Mucosa of descending colon (tissue), 3 donors: Measurements from ENCODE around the gene PLCD3. TPM values are rescaled to one million over a fixed set of nuclear protein-coding genes. Genes with fewer than 3 reads are reported as not detected.

Experiments used
- ATAC-seq: fragments of 200-7000 bp; cut with Tn5 transposase; one replicate; pipeline ENCODE4 v1.9.1; 2020; ENCODE audit warnings: mild to moderate bottlenecking, moderate library complexity
- DNase-seq, 3 donors: peaks; one replicate each; pipeline ENCODE4 v3.0.0-alpha.2; 2020
- H3K36me3 ChIP-seq: fragments of 200-600 bp; one replicate; pipeline ENCODE4 v1.8.0; 2021; ENCODE audit warnings: low read depth, mild to moderate bottlenecking
- H3K4me1 ChIP-seq: fragments of 200-600 bp; one replicate; pipeline ENCODE4 v1.8.0; 2021; ENCODE audit warnings: low read depth, mild to moderate bottlenecking
- H3K4me3 ChIP-seq: fragments of 200-600 bp; one replicate; pipeline ENCODE4 v1.8.0; 2021; ENCODE audit warnings: mild to moderate bottlenecking
- H3K9me3 ChIP-seq: fragments of 200-600 bp; one replicate; pipeline ENCODE4 v1.8.0; 2021; ENCODE audit warnings: mild to moderate bottlenecking
- CTCF ChIP-seq: fragments of 200-600 bp; IDR thresholded peaks from one replicate; pipeline ENCODE4 v1.8.0; 2022; ENCODE audit warnings: antibody characterized with exemption, mild to moderate bottlenecking
- intact Hi-C, 2 donors: fragments of 100-400 bp; cut with DNase I in 1 of 2; cut with micrococcal nuclease in 1 of 2; formaldehyde crosslinking; loops; one replicate each; pipeline versions ENCODE4 v1.11.0 to v1.11.1; 2022; cut with DNase I, micrococcal nuclease
- total RNA-seq, 3 donors: library from RNA; stranded (reverse); fragmentation: NEBNext Ultra II Directional in 2 of 3; extraction: Animal tissue kit (Norgen Biotek cat#: 25700) in 2 of 3; gene quantifications; one replicate each; pipeline versions ENCODE4 v1.2.1 to v1.2.4, GENCODE V29; 2021 to 2023
- donor health status: DM: no; HTN: no; CAD: no; lungs with moderate emphysema.
- donor health status: DM: no; HTN: no; CAD: no.
- donor health status: DM: no; HTN: yes; CAD: no.

PLCD3 gene
- total RNA-seq, 3 donors from 2014 or later: 205 to 562 (median 232) TPM

DNA sequence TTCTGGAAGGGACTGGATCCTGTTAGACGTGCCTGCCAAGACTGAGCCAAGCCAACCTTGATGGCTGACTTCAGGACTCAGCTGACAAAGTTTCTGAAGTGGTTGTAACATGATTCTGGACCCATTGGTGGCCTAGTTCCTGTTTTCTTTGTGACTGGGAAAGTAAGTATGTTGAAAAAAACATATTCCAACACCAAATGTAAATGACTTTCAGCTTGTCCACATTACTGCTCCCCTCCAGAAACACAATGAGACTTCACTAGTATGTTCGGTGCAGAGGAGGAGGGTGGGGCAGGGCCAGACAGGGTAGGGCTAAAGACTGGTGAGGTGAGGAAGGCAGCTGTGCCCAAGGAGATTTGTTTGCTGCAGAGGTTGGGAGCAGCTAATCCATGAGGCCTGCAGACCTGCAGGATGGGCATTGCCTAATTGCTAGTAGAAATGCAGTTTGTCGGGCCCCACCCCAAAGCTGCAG, 44.8 kb downstream of the PLCD3 start:
- TF ChIP-seq CTCF: no peak
- ATAC-seq (peak; percentile 69), DNase-seq (no peak)

DNA sequence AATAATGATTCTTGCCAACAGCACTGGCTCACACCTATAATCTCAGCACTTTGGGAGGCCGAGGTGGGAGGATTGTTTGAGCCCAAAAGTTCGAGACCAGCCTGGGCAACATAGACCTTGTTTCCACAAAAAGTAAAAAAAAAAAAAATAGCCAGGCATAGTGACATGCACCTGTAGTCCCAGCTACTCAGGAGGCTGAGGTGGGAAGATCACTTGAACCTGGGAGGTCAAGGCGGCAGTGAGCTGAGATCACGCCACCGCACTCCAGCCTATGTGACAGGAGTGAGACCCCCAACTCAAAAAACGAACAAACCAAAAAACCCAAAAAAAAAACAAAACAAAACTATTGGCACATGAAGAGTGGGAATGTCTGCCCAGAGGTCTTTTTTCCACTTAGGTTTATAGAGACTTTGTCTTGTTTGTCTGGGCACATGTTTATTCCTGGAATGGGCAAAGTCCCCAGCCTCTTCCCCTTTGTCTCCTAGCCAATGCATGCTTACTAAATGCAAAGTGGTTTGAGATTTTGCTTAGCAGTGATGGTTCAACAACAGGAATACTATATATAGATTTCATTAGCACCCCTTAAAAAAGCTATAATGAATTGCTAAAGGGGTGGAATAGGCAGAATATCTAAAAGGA, 45.3 kb downstream of the PLCD3 start:
- intact Hi-C loops: no loop called here
- Histone ChIP-seq H3K9me3 (no peaks in the 10 kb centered on the region), H3K4me1 (peaks cover 15% of the 10 kb centered on the region), H3K4me3 (no peak overlapping the region), H3K36me3 (peaks cover 9% of the 10 kb centered on the region)
- no peak for TF ChIP-seq CTCF
- ATAC-seq (peak; percentile 36), DNase-seq (no peak)

More for the DNA sequence above, 44.8 kb downstream of the PLCD3 start:
- Histone ChIP-seq H3K36me3 (peaks cover 6% of the 10 kb centered on the region), H3K9me3 (no peaks in the 10 kb centered on the region), H3K4me1 (peaks cover 15% of the 10 kb centered on the region), H3K4me3 (no peak overlapping the region)
- intact Hi-C loops: no loop called here

DNA sequence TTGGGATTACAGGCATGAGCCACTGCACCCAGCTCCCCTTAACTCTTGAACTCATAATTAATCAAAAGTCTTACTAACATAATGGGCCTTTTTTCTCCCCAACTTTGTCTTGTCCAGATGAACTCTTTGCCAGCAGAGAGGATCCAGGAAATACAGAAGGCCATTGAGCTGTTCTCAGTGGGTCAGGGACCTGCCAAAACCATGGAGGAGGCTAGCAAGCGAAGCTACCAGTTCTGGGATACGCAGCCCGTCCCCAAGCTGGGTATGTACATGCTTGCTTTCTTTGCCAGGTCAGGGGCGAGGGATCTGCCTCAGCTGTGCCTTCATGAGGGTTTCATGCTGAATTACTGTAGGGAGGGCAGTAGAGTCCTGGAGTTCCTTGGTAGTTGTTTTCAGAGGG, 45.9 kb downstream of the PLCD3 start:
- Histone ChIP-seq H3K4me1 (peaks cover 15% of the 10 kb centered on the region), H3K4me3 (no peak overlapping the region), H3K36me3 (peaks cover 9% of the 10 kb centered on the region), H3K9me3 (no peaks in the 10 kb centered on the region)
- DNase-seq: no peak
- ATAC-seq: no peak
- TF ChIP-seq CTCF: no peak
- intact Hi-C loops: no loop called here

DNA sequence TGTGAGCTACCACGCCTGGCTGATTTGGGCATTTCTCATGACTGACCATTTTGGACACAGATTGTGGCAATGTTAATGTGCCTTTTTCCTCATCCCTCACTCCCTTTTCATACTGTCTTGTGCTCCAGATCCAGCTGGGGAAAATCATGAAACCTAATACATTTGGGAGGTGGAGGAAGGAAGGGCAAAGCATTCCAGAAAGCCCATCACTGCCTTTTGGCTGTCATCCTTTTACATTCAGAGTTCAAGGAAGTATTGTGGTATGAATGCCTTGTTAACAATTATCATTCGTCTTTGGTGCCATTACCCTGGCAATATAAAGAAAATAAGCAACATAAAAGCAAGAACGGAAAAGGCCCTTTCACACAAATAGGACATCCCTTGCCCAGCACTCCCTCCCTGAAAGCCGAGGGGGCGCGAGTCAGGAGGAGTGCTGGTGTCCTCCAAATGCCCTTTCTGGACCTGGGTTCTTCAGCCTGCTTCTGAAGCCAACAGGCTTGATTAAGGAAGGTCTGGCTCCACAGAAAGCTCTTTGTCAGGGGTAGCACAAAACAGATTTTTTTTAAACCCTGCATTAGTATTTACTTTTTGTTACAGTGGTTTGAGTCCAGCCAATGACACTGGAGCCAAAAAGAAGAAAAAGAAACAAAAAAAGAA, 51.1 kb downstream of the PLCD3 start:
- Histone ChIP-seq H3K9me3 (no peaks in the 10 kb centered on the region), H3K36me3 (peaks cover 4% of the 10 kb centered on the region), H3K4me3 (no peak overlapping the region), H3K4me1 (no peaks in the 10 kb centered on the region)
- intact Hi-C loops: no loop called here
- no peak for TF ChIP-seq CTCF
- DNase-seq (no peak), ATAC-seq (no peak)

GRCh38 chr17:45077643-45078042, 54.7 kb downstream of the PLCD3 start:
- Histone ChIP-seq H3K36me3 (peaks cover 3% of the 10 kb centered on the region), H3K4me1 (no peaks in the 10 kb centered on the region), H3K4me3 (no peak overlapping the region), H3K9me3 (no peaks in the 10 kb centered on the region)
- intact Hi-C loops: no loop called here
- peak; percentile 63 for ATAC-seq
- no peak for TF ChIP-seq CTCF
- DNase-seq: no peak
